SK-N-SH (cell line): Measurements from ENCODE around the gene ABCA1. TPM values are rescaled to one million over a fixed set of nuclear protein-coding genes. Genes with fewer than 3 reads are reported as not detected.

Experiments
- CTCF ChIA-PET: fragments of 300-600, 350-600 bp; formaldehyde crosslinking; extraction: SDS; loops from one replicate; lab custom pipeline; 2021; lab: Yijun Ruan, JAX
- POLR2A ChIA-PET: fragments of 350-600 bp; sonication (Branson Sonifier 250); formaldehyde crosslinking; extraction: SDS; loops from one replicate; lab custom pipeline; 2020; ENCODE audit warnings: antibody characterized with exemption, inconsistent platforms; lab: Yijun Ruan, JAX
- DNase-seq: peaks from one replicate; pipeline ENCODE4 v3.0.0; 2012
- H2AFZ ChIP-seq: fragments of 200-600 bp; sonication (generic); 2 replicates; pipeline ENCODE4 v1.8.1; 2016; ENCODE audit warnings: antibody characterized with exemption, mild to moderate bottlenecking, low read depth
- H3F3A ChIP-seq: fragments of 200-600 bp; sonication (generic); replicated peaks from 2 replicates; pipeline ENCODE3; 2016; ENCODE audit warnings: antibody characterized with exemption, mild to moderate bottlenecking; ENCODE audit not compliant: insufficient read depth
- H3K27ac ChIP-seq, 2 experiments: fragments of 200-500 bp in 1 of 2; fragments of 200-600 bp in 1 of 2; sonication (Bioruptor generic) in 1 of 2; sonication (generic), shearing (Covaris generic) in 1 of 2; 2 replicates each; pipeline versions ENCODE4 v1.5.1 to v1.6.1; 2014 to 2016; ENCODE audit warnings: low read depth in 2 of 2, inconsistent platforms in 1 of 2, low read length in 1 of 2, mild to moderate bottlenecking in 1 of 2, mixed read lengths in 1 of 2
- H3K27me3 ChIP-seq: fragments of 200-600 bp; sonication (generic), shearing (Covaris generic); 2 replicates; pipeline ENCODE4 v1.6.1; 2016; ENCODE audit warnings: mixed run types; ENCODE audit not compliant: insufficient read depth
- H3K36me3 ChIP-seq, 2 experiments: fragments of 200-500 bp in 1 of 2; fragments of 200-600 bp in 1 of 2; sonication (Bioruptor generic) in 1 of 2; sonication (generic) in 1 of 2; replicated peaks in 1 of 2; 2 replicates each; pipeline versions ENCODE3 to v1.5.1; 2014 to 2016; ENCODE audit warnings: low read length in 1 of 2, mild to moderate bottlenecking in 1 of 2; ENCODE audit not compliant: insufficient read depth in 2 of 2, control insufficient read depth in 1 of 2
- H3K4me1 ChIP-seq, 2 experiments: fragments of 200-500 bp in 1 of 2; fragments of 200-600 bp in 1 of 2; sonication (Bioruptor generic) in 1 of 2; sonication (generic), shearing (Covaris generic) in 1 of 2; 2 replicates each; pipeline versions ENCODE4 v1.5.1 to v1.6.1; 2014 to 2016; ENCODE audit warnings: low read depth in 1 of 2, low read length in 1 of 2, mixed run types in 1 of 2; ENCODE audit not compliant: insufficient read depth in 2 of 2, control insufficient read depth in 1 of 2
- H3K4me2 ChIP-seq: fragments of 200-600 bp; sonication (generic), shearing (Covaris generic); 2 replicates; pipeline ENCODE4 v1.6.1; 2017; ENCODE audit warnings: mixed run types
- H3K4me3 ChIP-seq, 2 experiments: fragments of 200-500 bp in 1 of 2; fragments of 200-600 bp in 1 of 2; sonication (Bioruptor generic) in 1 of 2; sonication (generic), shearing (Covaris generic) in 1 of 2; 2 replicates each; pipeline versions ENCODE4 v1.5.1 to v1.8.1; 2014 to 2016; ENCODE audit warnings: low read depth in 2 of 2, inconsistent platforms in 1 of 2, low read length in 1 of 2, mild to moderate bottlenecking in 1 of 2, mixed read lengths in 1 of 2, moderate library complexity in 1 of 2
- H3K79me2 ChIP-seq: fragments of 200-600 bp; sonication (generic); 2 replicates; pipeline ENCODE4 v1.8.1; 2017; ENCODE audit warnings: mild to moderate bottlenecking; ENCODE audit not compliant: insufficient read depth
- H3K9ac ChIP-seq: fragments of 200-600 bp; sonication (generic); 2 replicates; pipeline ENCODE4 v1.6.1; 2017; ENCODE audit warnings: mixed run types
- H3K9me2 ChIP-seq: fragments of 200-600 bp; sonication (generic); 2 replicates; pipeline ENCODE4 v1.6.1; 2017; ENCODE audit warnings: mixed run types
- H3K9me3 ChIP-seq: fragments of 200-600 bp; sonication (generic); 2 replicates; pipeline ENCODE4 v1.6.1; 2017; ENCODE audit warnings: mixed run types, mild to moderate bottlenecking, moderate library complexity
- H4K20me1 ChIP-seq: fragments of 200-600 bp; sonication (generic); 2 replicates; pipeline ENCODE4 v1.6.1; 2017; ENCODE audit warnings: mild to moderate bottlenecking, mixed run types; ENCODE audit not compliant: insufficient read depth
- CHD2 ChIP-seq: fragments of 150-350 bp; IDR thresholded peaks from 2 replicates; pipeline ENCODE4 v1.6.1; 2018; ENCODE audit warnings: low read length; ENCODE audit not compliant: partially characterized antibody
- EZH2phosphoT487 ChIP-seq: fragments of 200-600 bp; sonication (generic); IDR thresholded peaks from 2 replicates; pipeline ENCODE4 v1.6.1; 2017; ENCODE audit warnings: low read depth, mixed run types, mild to moderate bottlenecking, antibody characterized with exemption, moderate library complexity, borderline replicate concordance
- GABPA ChIP-seq: IDR thresholded peaks from 2 replicates; pipeline ENCODE4 v1.4.0; 2012; ENCODE audit warnings: low read depth, mild to moderate bottlenecking
- MXI1 ChIP-seq: IDR thresholded peaks from 2 replicates; pipeline ENCODE4 v1.6.1; 2012; ENCODE audit warnings: mild to moderate bottlenecking, low read depth, low read length, improper control_type of control experiment
- POLR2AphosphoS5 ChIP-seq: IDR thresholded peaks from 2 replicates; pipeline ENCODE4 v1.6.1; 2012; ENCODE audit warnings: low read depth, low read length
- RAD21 ChIP-seq: IDR thresholded peaks from 2 replicates; pipeline ENCODE4 v1.6.1; 2012; ENCODE audit warnings: mild to moderate bottlenecking, low read length
- RFX5 ChIP-seq: IDR thresholded peaks from 2 replicates; pipeline ENCODE4 v1.6.1; 2012; ENCODE audit warnings: mild to moderate bottlenecking, improper control_type of control experiment, low read length
- RXRA ChIP-seq: IDR thresholded peaks from 2 replicates; pipeline ENCODE4 v1.4.0; 2012; ENCODE audit warnings: low read depth, mild to moderate bottlenecking, borderline replicate concordance
- TCF12 ChIP-seq: IDR thresholded peaks from 2 replicates; pipeline ENCODE4 v1.4.0; 2012
- TEAD4 ChIP-seq: IDR thresholded peaks from 2 replicates; pipeline ENCODE4 v1.4.0; 2012; ENCODE audit warnings: mild to moderate bottlenecking, borderline replicate concordance; ENCODE audit not compliant: insufficient read depth
- YY1 ChIP-seq: IDR thresholded peaks from 2 replicates; pipeline ENCODE4 v1.4.0; 2012; ENCODE audit warnings: low read depth, mild to moderate bottlenecking
- WGBS: methylation state at CpG from one replicate; pipeline ENCODE4 v1.1.6; 2017; ENCODE audit warnings: low lambda C conversion rate; 5-methylcytosine and 5-hydroxymethylcytosine counted together
- polyA plus RNA-seq, 3 experiments: library from polyadenylated mRNA; depleted of rRNA; stranded (reverse); fragments of >200 nt; gene quantifications; 2 replicates each; pipeline ENCODE4 v1.2.3, GENCODE V29; 2012
- TF ChIP-seq, protein P1 (sequence below): IDR thresholded peaks from 2 replicates; pipeline ENCODE4 v1.4.0; 2012; ENCODE audit warnings: low read depth
- TF ChIP-seq, protein P2 (sequence below): fragments of 150-350 bp; IDR thresholded peaks from 2 replicates; pipeline ENCODE4 v1.6.1; 2016; ENCODE audit warnings: mild to moderate bottlenecking, low read depth, low read length
- TF ChIP-seq, protein P3 (sequence below): IDR thresholded peaks from 2 replicates; pipeline ENCODE4; 2012
- TF ChIP-seq, protein P4 (sequence below): IDR thresholded peaks from 2 replicates; pipeline ENCODE4 v1.4.0; 2012; ENCODE audit warnings: low read depth, borderline replicate concordance

The ABCA1 gene
- polyA plus RNA-seq, 1 of the 3 experiments (the other 2 are of a cell fraction): 5.3 TPM

DNA sequence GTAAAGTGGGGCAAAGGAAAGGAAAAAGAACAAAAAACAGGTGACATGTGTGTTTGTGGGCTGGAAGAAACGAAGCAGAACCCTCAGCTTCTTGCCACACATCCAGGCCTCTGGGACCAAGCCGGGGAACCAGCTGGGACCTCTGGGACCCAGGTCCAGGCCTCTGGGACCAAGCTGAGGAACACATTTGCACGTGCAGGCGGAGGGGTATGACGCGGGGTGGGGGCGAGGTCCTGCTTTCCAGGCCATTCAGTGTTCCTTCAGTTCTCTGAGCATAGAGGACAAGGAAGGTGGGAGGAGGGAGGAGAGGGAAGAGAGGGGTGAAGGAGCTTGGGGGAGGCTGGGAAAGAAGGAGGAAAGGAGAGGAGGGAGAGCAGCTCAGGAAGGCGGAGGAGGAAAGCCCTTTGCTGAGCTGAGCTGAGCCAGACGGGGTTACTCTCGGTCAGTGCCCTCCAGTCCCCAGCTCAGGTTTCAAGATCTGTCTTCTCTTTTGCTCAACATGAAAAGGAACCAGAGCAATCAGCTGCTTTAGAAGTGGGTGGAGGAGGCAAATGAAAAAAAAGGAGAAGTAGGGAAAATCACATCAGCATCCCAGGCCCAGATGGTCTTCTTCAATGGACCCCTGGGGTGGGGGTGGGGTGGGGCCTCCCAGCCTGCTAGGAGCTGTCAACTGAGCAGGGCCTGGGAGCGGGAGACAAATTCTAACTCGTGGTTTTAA is 59.1 kb downstream of the ABCA1 start (continued):
- TF ChIP-seq MXI1 (no peak), TCF12 (peak; percentile 88), YY1 (no peak), TEAD4 (no peak), RFX5 (no peak), EZH2phosphoT487 (no peak), RAD21 (no peak), POLR2AphosphoS5 (peak; percentile 38; the same call in 1 of the 2 replicates)
- TF ChIP-seq, protein P1, sequence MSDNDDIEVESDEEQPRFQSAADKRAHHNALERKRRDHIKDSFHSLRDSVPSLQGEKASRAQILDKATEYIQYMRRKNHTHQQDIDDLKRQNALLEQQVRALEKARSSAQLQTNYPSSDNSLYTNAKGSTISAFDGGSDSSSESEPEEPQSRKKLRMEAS: 0 out of 2 replicates have a peak, but pooled peaks have one; percentile 29
- TF ChIP-seq, protein P2, sequence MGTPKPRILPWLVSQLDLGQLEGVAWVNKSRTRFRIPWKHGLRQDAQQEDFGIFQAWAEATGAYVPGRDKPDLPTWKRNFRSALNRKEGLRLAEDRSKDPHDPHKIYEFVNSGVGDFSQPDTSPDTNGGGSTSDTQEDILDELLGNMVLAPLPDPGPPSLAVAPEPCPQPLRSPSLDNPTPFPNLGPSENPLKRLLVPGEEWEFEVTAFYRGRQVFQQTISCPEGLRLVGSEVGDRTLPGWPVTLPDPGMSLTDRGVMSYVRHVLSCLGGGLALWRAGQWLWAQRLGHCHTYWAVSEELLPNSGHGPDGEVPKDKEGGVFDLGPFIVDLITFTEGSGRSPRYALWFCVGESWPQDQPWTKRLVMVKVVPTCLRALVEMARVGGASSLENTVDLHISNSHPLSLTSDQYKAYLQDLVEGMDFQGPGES: no peak
- TF ChIP-seq, protein P3, sequence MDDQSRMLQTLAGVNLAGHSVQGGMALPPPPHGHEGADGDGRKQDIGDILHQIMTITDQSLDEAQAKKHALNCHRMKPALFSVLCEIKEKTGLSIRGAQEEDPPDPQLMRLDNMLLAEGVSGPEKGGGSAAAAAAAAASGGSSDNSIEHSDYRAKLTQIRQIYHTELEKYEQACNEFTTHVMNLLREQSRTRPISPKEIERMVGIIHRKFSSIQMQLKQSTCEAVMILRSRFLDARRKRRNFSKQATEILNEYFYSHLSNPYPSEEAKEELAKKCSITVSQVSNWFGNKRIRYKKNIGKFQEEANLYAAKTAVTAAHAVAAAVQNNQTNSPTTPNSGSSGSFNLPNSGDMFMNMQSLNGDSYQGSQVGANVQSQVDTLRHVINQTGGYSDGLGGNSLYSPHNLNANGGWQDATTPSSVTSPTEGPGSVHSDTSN: peak; percentile 82
- TF ChIP-seq, protein P4, sequence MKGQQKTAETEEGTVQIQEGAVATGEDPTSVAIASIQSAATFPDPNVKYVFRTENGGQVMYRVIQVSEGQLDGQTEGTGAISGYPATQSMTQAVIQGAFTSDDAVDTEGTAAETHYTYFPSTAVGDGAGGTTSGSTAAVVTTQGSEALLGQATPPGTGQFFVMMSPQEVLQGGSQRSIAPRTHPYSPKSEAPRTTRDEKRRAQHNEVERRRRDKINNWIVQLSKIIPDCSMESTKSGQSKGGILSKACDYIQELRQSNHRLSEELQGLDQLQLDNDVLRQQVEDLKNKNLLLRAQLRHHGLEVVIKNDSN: no peak

DNA sequence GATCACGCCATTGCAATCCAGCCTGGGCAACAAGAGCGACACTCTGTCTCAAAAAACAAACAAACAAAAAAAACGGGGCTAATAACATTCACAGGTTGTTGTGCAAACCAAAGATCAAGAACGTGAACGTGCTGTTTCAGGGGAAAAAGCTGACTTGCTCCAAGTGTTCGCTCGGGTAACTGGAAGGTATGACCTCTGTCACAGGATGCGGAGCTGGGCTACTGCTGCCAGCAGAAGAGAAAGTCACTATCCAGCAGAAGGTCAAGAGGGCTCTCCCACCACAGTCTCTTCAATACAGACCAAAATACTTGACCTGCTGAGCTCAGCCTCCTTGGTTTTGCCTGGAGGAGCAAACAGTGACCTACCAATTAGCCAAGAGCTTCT is 59.7 kb downstream of the ABCA1 start:
- H4K20me1 ChIP-seq: no peaks in the 10 kb centered on the region
- peaks cover 22% of the 10 kb centered on the region for H3F3A ChIP-seq
- peaks cover 33 to 42% of the 10 kb centered on the region in 2 experiments for H3K4me1 ChIP-seq
- H3K9me2 ChIP-seq: no peaks in the 10 kb centered on the region
- H3K27ac ChIP-seq: peak overlapping the region; percentile 54 to 74; a peak in 2 of 4 replicates
- peak overlapping the region; percentile 52; the same call in 1 of the 2 replicates for H3K4me2 ChIP-seq
- TF ChIP-seq RXRA (no peak), GABPA (no peak), CHD2 (no peak), TCF12 (no peak), YY1 (no peak), MXI1 (no peak)
- no peak for DNase-seq
- H3K9me3 ChIP-seq: no peaks in the 10 kb centered on the region
- CTCF ChIA-PET: interaction anchor here (0.9 to 1.6 kb wide), 4 partner anchors 11 to 548 kb away, joined by 3 to 8 read pairs (median 4); no protein-coding TSS in a partner anchor
- no peaks in the 10 kb centered on the region for H3K79me2 ChIP-seq
- POLR2A ChIA-PET: no interaction called here
- WGBS: 94% methylated on average over 8 of the region's 8 CpGs
- H3K4me3 ChIP-seq: no peak overlapping the region
- H2AFZ ChIP-seq: no peak overlapping the region
- H3K36me3 ChIP-seq: no peaks in the 10 kb centered on the region
- no peaks in the 10 kb centered on the region for H3K27me3 ChIP-seq
- H3K9ac ChIP-seq: no peak overlapping the region
